HFFc6 (cell line): ENCODE measurements around the gene USP36. TPM values are rescaled to one million over a fixed set of nuclear protein-coding genes. Genes with fewer than 3 reads are reported as not detected.
"Not testable (repeated sequence)": the region's sequence is repeated elsewhere in the genome, so short reads cannot be mapped to it uniquely, and the experiment has no call there.

Experiments
- DNase-seq: peaks from one replicate; pipeline ENCODE4 v3.0.0-alpha.2; 2018
- H3K27ac Mint-ChIP-seq: 2 replicates; pipeline ENCODE4 v1.8.0; 2020; ENCODE audit warnings: mild to moderate bottlenecking, mixed read lengths
- H3K27me3 Mint-ChIP-seq: 2 replicates; pipeline ENCODE4 v1.8.0; 2021; ENCODE audit warnings: mild to moderate bottlenecking, moderate library complexity, mixed read lengths; ENCODE audit not compliant: insufficient read depth
- H3K36me3 Mint-ChIP-seq: 2 replicates; pipeline ENCODE4 v1.8.0; 2021; ENCODE audit warnings: low read depth, mixed read lengths
- H3K4me1 Mint-ChIP-seq: 2 replicates; pipeline ENCODE4 v1.8.0; 2020; ENCODE audit warnings: low read depth, mixed read lengths
- H3K4me3 Mint-ChIP-seq: 2 replicates; pipeline ENCODE4 v1.8.0; 2020; ENCODE audit warnings: mild to moderate bottlenecking, moderate library complexity, mixed read lengths
- H3K9me3 Mint-ChIP-seq: 2 replicates; pipeline ENCODE4 v1.8.0; 2020; ENCODE audit warnings: mild to moderate bottlenecking, mixed read lengths
- CTCF ChIP-seq: fragments of 200-600 bp; sonication (generic); IDR thresholded peaks from 2 replicates; pipeline ENCODE4 v1.5.0; 2021; ENCODE audit warnings: antibody characterized with exemption, mild to moderate bottlenecking
- total RNA-seq, 6 experiments: library from RNA; stranded (reverse); fragmentation: NEBNext Ultra II Directional; extraction: Animal tissue kit (Norgen Biotek cat#: 25700); gene quantifications; 2 replicates in 1 of 6; 3 replicates in 5 of 6; pipeline ENCODE4 v1.2.3, GENCODE V29; 2021

USP36 gene
- total RNA-seq, 6 experiments from 2014 or later = 43.6 to 50.3 (median 46.2) TPM

DNA sequence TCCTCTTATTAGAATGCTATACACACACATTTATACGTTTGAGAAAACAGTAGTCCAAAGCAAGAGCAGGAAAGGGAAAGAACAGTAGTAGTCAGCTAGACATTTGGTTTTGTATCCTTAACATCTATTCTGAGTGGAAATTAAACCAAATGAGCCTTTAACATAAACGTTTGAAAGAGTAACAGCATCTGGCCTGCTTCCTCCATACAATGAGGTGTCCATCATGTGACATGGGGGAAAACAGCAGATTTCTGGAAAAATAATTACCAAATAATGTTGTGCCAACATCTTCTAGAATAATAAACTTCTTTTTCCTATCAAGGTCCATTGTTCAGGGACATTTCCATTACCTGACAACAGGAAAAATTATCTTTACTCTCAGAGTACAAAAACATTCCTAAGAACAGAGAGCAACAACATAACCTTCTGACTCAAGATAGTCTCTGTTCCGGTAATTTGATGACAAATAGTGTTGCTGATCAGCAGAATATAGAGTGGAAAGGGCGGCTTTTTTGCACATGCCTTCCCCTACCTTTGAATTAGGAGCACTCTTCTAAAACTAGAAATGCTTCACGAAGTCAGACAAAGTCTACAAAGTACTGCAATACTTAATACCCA is 78.7 kb downstream of the USP36 start:
- no peak for DNase-seq
- H3K27ac Mint-ChIP-seq = no peak overlapping the region

DNA sequence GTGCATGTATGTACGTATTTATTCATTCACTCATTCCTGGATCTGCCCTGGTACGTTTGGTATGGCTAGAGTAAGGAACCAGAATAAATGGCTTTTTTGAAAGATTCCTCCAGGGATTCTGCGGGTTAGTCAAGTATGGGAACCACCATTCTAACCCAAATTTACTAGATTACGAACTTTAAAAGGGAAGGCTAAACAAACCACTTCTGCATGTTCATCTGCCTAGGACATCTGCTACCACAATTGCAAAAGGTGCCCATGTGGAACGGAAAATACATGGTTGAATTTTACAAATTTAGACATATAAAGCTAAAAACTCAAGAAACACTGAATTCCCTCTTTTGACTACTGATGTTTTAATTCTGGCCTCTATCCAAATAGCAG is 80.7 kb downstream of the USP36 start:
- Mint-ChIP-seq H3K27me3 (no peaks in the 10 kb centered on the region; the same call in 1 of the 2 replicates), H3K36me3 (no peaks in the 10 kb centered on the region), H3K9me3 (no peaks in the 10 kb centered on the region)

More for the DNA sequence above, 78.7 kb downstream of the USP36 start:
- H3K27me3 Mint-ChIP-seq = no peaks in the 10 kb centered on the region
- H3K4me3 Mint-ChIP-seq = no peak overlapping the region
- no peak for TF ChIP-seq CTCF
- H3K4me1 Mint-ChIP-seq = peaks cover 28% of the 10 kb centered on the region
- H3K9me3 Mint-ChIP-seq = no peaks in the 10 kb centered on the region
- no peaks in the 10 kb centered on the region for H3K36me3 Mint-ChIP-seq

DNA sequence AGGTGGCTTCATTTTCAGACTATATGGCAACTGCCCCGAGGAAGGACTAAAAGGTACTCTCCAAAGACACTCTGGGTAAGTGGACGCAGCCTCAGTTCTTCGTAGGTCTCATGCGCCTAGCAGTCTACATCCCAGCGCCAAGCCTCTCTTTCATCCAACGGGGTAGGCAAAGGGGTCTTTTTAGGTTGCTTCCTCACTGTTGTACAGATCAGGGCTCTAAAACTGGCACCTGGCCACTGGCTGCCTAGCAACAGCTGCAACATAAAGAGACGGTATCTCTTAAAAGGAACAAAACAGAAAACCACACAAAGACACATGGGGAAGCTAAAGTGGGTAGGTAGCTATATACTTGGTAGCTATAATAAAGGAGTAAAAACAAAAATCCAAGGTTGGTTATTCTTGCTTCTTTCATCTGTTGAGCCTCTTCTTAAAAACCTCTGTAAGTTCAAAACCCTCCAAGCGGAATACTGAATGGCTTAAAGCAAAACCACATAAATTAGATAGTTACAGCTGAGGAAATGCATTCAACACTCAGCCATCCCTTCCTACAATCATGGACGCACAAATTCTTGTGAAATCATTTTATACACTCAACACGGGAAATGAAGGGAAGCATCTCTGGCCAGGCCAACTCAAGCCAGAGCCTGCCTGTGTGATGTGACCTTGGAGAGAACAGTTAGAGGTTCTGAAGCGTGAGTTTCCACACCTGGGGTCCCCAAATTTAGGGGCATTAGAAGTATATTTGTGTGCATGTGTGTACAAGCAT is 81.2 kb downstream of the USP36 start:
- H3K4me3 Mint-ChIP-seq = no peak overlapping the region
- TF ChIP-seq CTCF = no peak
- no peaks in the 10 kb centered on the region for H3K9me3 Mint-ChIP-seq
- H3K27ac Mint-ChIP-seq = no peak overlapping the region
- peaks cover 22% of the 10 kb centered on the region for H3K4me1 Mint-ChIP-seq
- H3K36me3 Mint-ChIP-seq = no peaks in the 10 kb centered on the region
- no peak for DNase-seq
- no peaks in the 10 kb centered on the region; the same call in 1 of the 2 replicates for H3K27me3 Mint-ChIP-seq

More for the DNA sequence above, 80.7 kb downstream of the USP36 start:
- H3K4me1 Mint-ChIP-seq = peaks cover 28% of the 10 kb centered on the region
- TF ChIP-seq CTCF = no peak
- no peak overlapping the region for H3K4me3 Mint-ChIP-seq
- no peak overlapping the region for H3K27ac Mint-ChIP-seq
- no peak for DNase-seq

DNA sequence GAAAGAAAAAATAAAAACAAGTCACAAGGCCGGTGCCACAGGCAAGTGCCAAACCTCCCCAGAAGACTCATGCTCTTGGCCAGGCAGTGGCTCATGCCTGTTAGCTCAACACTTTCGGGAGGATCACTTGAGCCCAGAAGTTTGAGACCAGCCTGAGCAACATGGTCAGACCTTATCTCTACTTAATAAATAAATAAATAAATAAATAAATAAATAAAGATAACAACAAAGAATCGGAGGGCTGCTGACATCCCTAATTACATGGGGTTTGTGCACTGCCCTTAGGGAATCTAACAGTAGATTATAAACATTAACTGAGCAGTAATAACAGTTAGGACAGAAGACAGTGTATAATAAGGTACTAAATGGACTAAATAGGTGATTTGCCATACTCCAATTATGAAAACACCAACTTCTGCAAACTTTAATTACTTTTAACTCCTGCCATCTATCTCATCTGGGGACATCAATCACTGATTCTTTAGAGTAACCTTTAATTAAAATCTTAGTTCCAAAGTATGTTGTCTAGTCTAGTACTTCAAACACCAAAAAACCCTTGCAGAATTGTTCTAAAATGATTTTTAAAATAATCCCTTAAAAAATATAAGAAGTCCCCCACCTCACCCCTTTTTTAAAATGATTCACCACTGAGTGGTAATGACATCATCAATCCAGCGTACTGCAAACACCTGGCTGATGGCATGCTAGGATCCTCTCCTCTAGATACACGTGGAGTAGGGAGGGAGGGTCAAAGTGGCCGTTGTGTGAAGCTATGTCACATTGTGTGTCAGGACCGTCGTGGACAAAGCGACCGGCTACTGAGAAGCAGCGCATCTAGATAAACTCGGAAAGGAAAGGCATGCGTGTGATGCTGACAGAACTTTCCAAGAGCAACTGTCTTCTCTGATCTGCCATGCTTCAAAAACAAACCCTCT is 87.0 kb downstream of the USP36 start:
- DNase-seq = no peak
- peaks cover 10% of the 10 kb centered on the region for H3K4me1 Mint-ChIP-seq
- H3K27me3 Mint-ChIP-seq = no peaks in the 10 kb centered on the region; the same call in 1 of the 2 replicates
- no peaks in the 10 kb centered on the region for H3K9me3 Mint-ChIP-seq
- no peak overlapping the region for H3K27ac Mint-ChIP-seq
- no peak overlapping the region for H3K4me3 Mint-ChIP-seq
- no peaks in the 10 kb centered on the region for H3K36me3 Mint-ChIP-seq
- TF ChIP-seq CTCF = no peak

DNA sequence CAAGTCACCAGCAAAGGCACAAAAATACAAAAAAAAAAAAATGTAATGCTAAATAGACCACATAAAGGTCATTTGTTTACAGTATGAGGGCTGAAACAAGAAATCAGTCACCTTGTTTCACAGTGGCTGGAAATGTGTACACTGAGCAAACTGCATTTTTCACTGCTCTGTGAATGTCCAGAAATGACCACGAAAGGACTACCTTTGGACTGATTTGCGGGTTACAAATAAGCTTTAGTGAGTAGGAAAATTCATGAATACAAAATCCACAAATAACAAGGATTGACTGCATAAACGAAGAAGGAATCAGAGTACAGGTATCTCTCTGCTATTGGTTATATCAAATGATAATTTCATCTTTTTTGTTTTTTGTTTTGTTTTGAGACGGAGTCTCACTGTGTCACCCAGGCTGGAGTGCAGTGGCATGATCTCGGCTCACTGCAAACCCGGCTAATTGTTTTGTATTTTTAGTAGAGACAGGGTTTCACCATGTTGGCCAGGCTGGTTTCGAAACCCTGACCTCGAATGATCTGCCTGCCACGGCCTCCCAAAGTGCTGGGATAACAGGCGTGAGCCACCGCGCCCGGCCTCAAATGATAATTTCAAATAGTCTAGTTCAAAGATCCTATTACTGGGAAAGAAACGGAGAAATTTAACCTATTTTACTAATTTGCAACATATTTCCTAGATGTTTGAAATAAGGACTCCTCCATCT is 89.0 kb downstream of the USP36 start:
- no peak for TF ChIP-seq CTCF

GRCh38 chr17:78751000-78751399 is 89.6 kb downstream of the USP36 start:
- not testable (repeated sequence) for DNase-seq, H3K4me3 Mint-ChIP-seq, H3K27ac Mint-ChIP-seq, H3K27me3 Mint-ChIP-seq, H3K9me3 Mint-ChIP-seq, H3K36me3 Mint-ChIP-seq
- peaks cover 34% of the 10 kb centered on the region for H3K4me1 Mint-ChIP-seq

More for the DNA sequence above, 89.0 kb downstream of the USP36 start:
- H3K27me3 Mint-ChIP-seq = no peaks in the 10 kb centered on the region; the same call in 1 of the 2 replicates
- DNase-seq = no peak
- no peak overlapping the region for H3K4me3 Mint-ChIP-seq
- H3K9me3 Mint-ChIP-seq = no peaks in the 10 kb centered on the region
- no peaks in the 10 kb centered on the region for H3K36me3 Mint-ChIP-seq
- no peak overlapping the region for H3K27ac Mint-ChIP-seq
- peaks cover 30% of the 10 kb centered on the region for H3K4me1 Mint-ChIP-seq
